HepG2 (cell line): ENCODE results near the gene PGAP1. TPM values are rescaled to one million over a fixed set of nuclear protein-coding genes. Genes with fewer than 3 reads are reported as not detected.
A peak's percentile ranks its signal among the peaks of the same experiment; 100 is the strongest.

Experiments used
- CEBPB ChIP-seq: IDR thresholded peaks from 2 replicates; pipeline ENCODE4 v1.6.1; 2011; ENCODE audit warnings: low read depth, low read length, improper control_type of control experiment, borderline replicate concordance
- HDAC1 ChIP-seq: sonication (generic); formaldehyde crosslinking; IDR thresholded peaks from 2 replicates; pipeline ENCODE4 v1.5.1; 2020; ENCODE audit warnings: mild to moderate bottlenecking, missing genetic modification reagents
- HDAC2 ChIP-seq: sonication (generic); formaldehyde crosslinking; IDR thresholded peaks from 2 replicates; pipeline ENCODE4 v1.4.0; 2020; ENCODE audit warnings: missing genetic modification reagents
- HNRNPK ChIP-seq: fragments of 200-400 bp; formaldehyde crosslinking; IDR thresholded peaks from 2 replicates; pipeline ENCODE4 v1.6.1; 2018; ENCODE audit warnings: low read length, low read depth, moderate library complexity, mild to moderate bottlenecking; ENCODE audit not compliant: poor library complexity, severe bottlenecking
- IRF1 ChIP-seq: sonication (generic); formaldehyde crosslinking; IDR thresholded peaks from 2 replicates; pipeline ENCODE4 v1.4.0; 2020; ENCODE audit warnings: low read depth, mild to moderate bottlenecking, missing genetic modification reagents
- NFYC ChIP-seq: IDR thresholded peaks from 2 replicates; pipeline ENCODE4 v1.6.1; 2016; ENCODE audit warnings: missing genetic modification reagents, missing compliant biosample characterization
- NR2C2 ChIP-seq: sonication (generic); formaldehyde crosslinking; IDR thresholded peaks from 2 replicates; pipeline ENCODE4 v1.4.0; 2020; ENCODE audit warnings: missing genetic modification reagents, mild to moderate bottlenecking, moderate library complexity, borderline replicate concordance
- PPARG ChIP-seq: conservative IDR thresholded peaks from 2 replicates; pipeline ENCODE4 v1.6.1; 2016; ENCODE audit warnings: missing biosample characterization, missing genetic modification reagents
- RELA ChIP-seq: sonication (generic); formaldehyde crosslinking; IDR thresholded peaks from 2 replicates; pipeline ENCODE4 v1.4.0; 2020; ENCODE audit warnings: missing genetic modification reagents
- REPIN1 ChIP-seq: sonication (generic); formaldehyde crosslinking; IDR thresholded peaks from 2 replicates; pipeline ENCODE4 v1.8.0; 2022; ENCODE audit warnings: missing genetic modification reagents, low read depth, mild to moderate bottlenecking, borderline replicate concordance
- RERE ChIP-seq: IDR thresholded peaks from 2 replicates; pipeline ENCODE4 v1.6.1; 2016; ENCODE audit warnings: low read depth, missing genetic modification reagents, missing compliant biosample characterization
- RFX3 ChIP-seq: IDR thresholded peaks from 2 replicates; pipeline ENCODE4 v1.6.1; 2016; ENCODE audit warnings: missing biosample characterization, missing genetic modification reagents
- SIN3B ChIP-seq: fragments of 150-350 bp; IDR thresholded peaks from 2 replicates; pipeline ENCODE4 v1.6.1; 2014; ENCODE audit warnings: low read length
- TBX2 ChIP-seq: sonication (generic); formaldehyde crosslinking; IDR thresholded peaks from 2 replicates; pipeline ENCODE4 v1.5.0; 2020; ENCODE audit warnings: missing genetic modification reagents, mild to moderate bottlenecking, borderline replicate concordance
- YEATS4 ChIP-seq: sonication (generic); formaldehyde crosslinking; IDR thresholded peaks from 2 replicates; pipeline ENCODE4 v1.4.0; 2020; ENCODE audit warnings: missing genetic modification reagents, borderline replicate concordance
- ZNF256 ChIP-seq: sonication (generic); formaldehyde crosslinking; conservative IDR thresholded peaks from 2 replicates; pipeline ENCODE4 v1.4.0; 2020; ENCODE audit warnings: missing genetic modification reagents
- ZNF431 ChIP-seq: sonication (generic); formaldehyde crosslinking; IDR thresholded peaks from 2 replicates; pipeline ENCODE4 v1.9.0; 2022; ENCODE audit warnings: missing genetic modification reagents, low read depth, mild to moderate bottlenecking, borderline replicate concordance
- ZNF552 ChIP-seq: sonication (generic); formaldehyde crosslinking; IDR thresholded peaks from 2 replicates; pipeline ENCODE4 v1.9.0; 2022; ENCODE audit warnings: missing genetic modification reagents, mild to moderate bottlenecking, borderline replicate concordance
- ZNF598 ChIP-seq: sonication (generic); formaldehyde crosslinking; IDR thresholded peaks from 2 replicates; pipeline ENCODE4 v1.5.1; 2020; ENCODE audit warnings: mild to moderate bottlenecking, missing genetic modification reagents, borderline replicate concordance
- ZNF883 ChIP-seq: sonication (generic); formaldehyde crosslinking; IDR thresholded peaks from 2 replicates; pipeline ENCODE4 v1.5.1; 2020; ENCODE audit warnings: mild to moderate bottlenecking, missing genetic modification reagents; ENCODE audit errors: not compliant biosample characterization
- polyA plus RNA-seq, 8 experiments: library from polyadenylated mRNA; depleted of rRNA in 3 of 8; stranded (reverse) in 7 of 8; unstranded in 1 of 8; fragments of >200 nt; fragmentation: Illumina TruSeq in 4 of 8; extraction: Trizol in 4 of 8; gene quantifications; 2 replicates each; pipeline versions ENCODE4 v1.2.1 to v1.2.3, GENCODE V29; 2011 to 2016; ENCODE audit warnings: low read depth in 4 of 8, missing spikeins in 1 of 8, mixed read lengths in 1 of 8; ENCODE audit not compliant: insufficient read depth in 1 of 8
- total RNA-seq, 5 experiments: library from RNA; depleted of rRNA; stranded (reverse); fragments of >200 nt; fragmentation: Illumina TruSeq; extraction: Trizol; gene quantifications; 2 replicates each; pipeline ENCODE4 v1.2.3, GENCODE V29; 2016; ENCODE audit warnings: low read depth in 1 of 5
- TF ChIP-seq, protein P1 (sequence below): sonication (generic); formaldehyde crosslinking; IDR thresholded peaks from 2 replicates; pipeline ENCODE4 v1.4.0; 2020; ENCODE audit warnings: missing genetic modification reagents

The PGAP1 gene
- total and polyA plus RNA-seq, 2 of the 13 experiments (the other 11 are each of a cell fraction or from before 2014, with no cell fraction given): 4.1 to 6.4 TPM

DNA sequence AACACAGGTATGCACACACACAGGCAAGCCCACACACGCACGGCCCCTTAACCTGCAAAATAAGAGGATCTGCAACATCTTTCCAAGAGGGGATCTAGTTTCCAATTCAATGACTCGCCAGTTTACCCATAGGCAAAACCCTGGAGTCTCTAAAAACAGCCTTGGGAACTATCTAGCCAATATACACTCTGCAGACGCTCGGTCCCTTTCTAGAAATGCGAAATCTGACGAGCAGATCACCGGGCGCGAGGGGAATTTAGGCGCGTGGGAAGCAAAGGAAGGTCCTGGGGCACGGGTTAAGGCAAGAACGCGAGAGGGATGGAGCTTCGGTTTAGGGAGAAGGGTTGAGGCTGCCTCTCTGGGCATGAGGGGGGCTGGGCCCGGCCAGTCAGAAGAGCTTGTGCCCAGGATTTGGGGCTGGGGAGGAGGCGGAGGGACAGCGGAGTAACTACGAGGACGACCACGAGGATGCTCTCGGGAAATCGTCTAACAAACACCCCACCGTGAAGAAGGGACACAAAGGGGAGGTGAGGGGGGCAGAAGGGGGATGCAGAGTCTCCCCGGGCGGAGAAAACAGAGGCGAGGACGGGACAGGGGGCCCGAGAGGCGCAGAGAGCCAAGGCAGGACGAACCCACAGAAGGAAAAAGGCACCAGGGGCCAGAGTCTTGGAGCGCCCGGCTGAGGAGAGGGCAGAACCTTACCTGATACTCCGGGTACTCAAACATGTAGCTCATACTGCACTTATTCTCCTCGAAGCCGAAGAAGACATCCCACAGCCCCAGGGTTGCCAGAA lies 542 bp downstream of the PGAP1 start (continued):
- TF ChIP-seq IRF1 (no peak), YEATS4 (0 out of 2 replicates have a peak, but pooled peaks have one; percentile 59), ZNF256 (CRISPR knock-in tag) (no peak), SIN3B (no peak), HNRNPK (no peak), ZNF598 (CRISPR knock-in tag) (peak; percentile 65; the same call in 1 of the 2 replicates), REPIN1 (no peak), CEBPB (no peak), RFX3 (CRISPR knock-in tag) (no peak), RELA (no peak), RERE (CRISPR knock-in tag) (no peak), NR2C2 (CRISPR knock-in tag) (no peak; the same call in 1 of the 2 replicates), ZNF883 (CRISPR knock-in tag) (no peak), TBX2 (CRISPR knock-in tag) (0 out of 2 replicates have a peak, but pooled peaks have one; percentile 23), HDAC2 (CRISPR knock-in tag) (no peak), ZNF552 (no peak), HDAC1 (CRISPR knock-in tag) (peak; percentile 36), NFYC (CRISPR knock-in tag) (no peak), PPARG (no peak), ZNF431 (CRISPR knock-in tag) (no peak)
- TF ChIP-seq, protein P1, sequence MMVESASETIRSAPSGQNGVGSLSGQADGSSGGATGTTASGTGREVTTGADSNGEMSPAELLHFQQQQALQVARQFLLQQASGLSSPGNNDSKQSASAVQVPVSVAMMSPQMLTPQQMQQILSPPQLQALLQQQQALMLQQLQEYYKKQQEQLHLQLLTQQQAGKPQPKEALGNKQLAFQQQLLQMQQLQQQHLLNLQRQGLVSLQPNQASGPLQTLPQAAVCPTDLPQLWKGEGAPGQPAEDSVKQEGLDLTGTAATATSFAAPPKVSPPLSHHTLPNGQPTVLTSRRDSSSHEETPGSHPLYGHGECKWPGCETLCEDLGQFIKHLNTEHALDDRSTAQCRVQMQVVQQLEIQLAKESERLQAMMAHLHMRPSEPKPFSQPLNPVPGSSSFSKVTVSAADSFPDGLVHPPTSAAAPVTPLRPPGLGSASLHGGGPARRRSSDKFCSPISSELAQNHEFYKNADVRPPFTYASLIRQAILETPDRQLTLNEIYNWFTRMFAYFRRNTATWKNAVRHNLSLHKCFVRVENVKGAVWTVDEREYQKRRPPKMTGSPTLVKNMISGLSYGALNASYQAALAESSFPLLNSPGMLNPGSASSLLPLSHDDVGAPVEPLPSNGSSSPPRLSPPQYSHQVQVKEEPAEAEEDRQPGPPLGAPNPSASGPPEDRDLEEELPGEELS (CRISPR knock-in tag): no peak
